ENCODE data around the gene NOX5.

NOX5 gene

GRCh38 chr15:69071260-69071659 lies 56.8 kb downstream of the NOX5 start:
- Mint-ChIP-seq H3K4me1 (peaks cover 7% of the 10 kb centered on the region), H3K36me3 (ENCODE audit: insufficient read depth) (peaks cover 3% of the 10 kb centered on the region), H3K9me3 (no peaks in the 10 kb centered on the region), H3K27me3 (peaks cover 56% of the 10 kb centered on the region), H3K4me3 (no peak overlapping the region), H3K27ac (ENCODE audit: low read depth) (no peak overlapping the region)
- ATAC-seq (replicated peaks; ENCODE audit: extremely low read depth, poor library complexity, severe bottlenecking) (no peak), DNase-seq (ENCODE audit: low spot score in 2 of 2) (no peak)

- ATAC-seq (replicated peaks; ENCODE audit: extremely low read depth, poor library complexity, severe bottlenecking) = no peak
- Mint-ChIP-seq H3K36me3 (ENCODE audit: insufficient read depth) (peaks cover 3% of the 10 kb centered on the region), H3K27ac (ENCODE audit: low read depth) (no peak overlapping the region), H3K9me3 (no peaks in the 10 kb centered on the region), H3K4me1 (peaks cover 7% of the 10 kb centered on the region), H3K27me3 (peaks cover 57% of the 10 kb centered on the region), H3K4me3 (no peak overlapping the region)
- DNase-seq (ENCODE audit: low spot score in 2 of 2) = no peak
Measured at GRCh38 chr15:69072906-69073305, 58.4 kb downstream of the NOX5 start.

- ATAC-seq (replicated peaks; ENCODE audit: extremely low read depth, poor library complexity, severe bottlenecking) = no peak
- Mint-ChIP-seq H3K36me3 (ENCODE audit: insufficient read depth) (peaks cover 3% of the 10 kb centered on the region), H3K4me1 (peaks cover 7% of the 10 kb centered on the region), H3K27me3 (peaks cover 57% of the 10 kb centered on the region), H3K9me3 (no peaks in the 10 kb centered on the region), H3K27ac (ENCODE audit: low read depth) (no peak overlapping the region), H3K4me3 (no peak overlapping the region)
- DNase-seq (ENCODE audit: low spot score in 2 of 2) = no peak
Measured at GRCh38 chr15:69074001-69074842, 59.7 kb downstream of the NOX5 start.

GRCh38 chr15:69074843-69075224 lies 60.3 kb downstream of the NOX5 start:
- no peaks in the 10 kb centered on the region for H3K9me3 Mint-ChIP-seq

GRCh38 chr15:69075440-69075839 lies 60.9 kb downstream of the NOX5 start:
- H3K36me3 Mint-ChIP-seq (ENCODE audit: insufficient read depth) = peaks cover 3% of the 10 kb centered on the region
- H3K9me3 Mint-ChIP-seq = no peaks in the 10 kb centered on the region

More at GRCh38 chr15:69074843-69075224, 60.3 kb downstream of the NOX5 start:
- Mint-ChIP-seq H3K27ac (ENCODE audit: low read depth) (no peak overlapping the region), H3K36me3 (ENCODE audit: insufficient read depth) (peaks cover 3% of the 10 kb centered on the region), H3K27me3 (peaks cover 57% of the 10 kb centered on the region), H3K4me1 (peaks cover 7% of the 10 kb centered on the region), H3K4me3 (no peak overlapping the region)
- ATAC-seq (replicated peaks; ENCODE audit: extremely low read depth, poor library complexity, severe bottlenecking) (no peak), DNase-seq (ENCODE audit: low spot score in 2 of 2) (no peak)

GRCh38 chr15:69076756-69077155 lies 62.3 kb downstream of the NOX5 start:
- H3K4me3 Mint-ChIP-seq = no peak overlapping the region
- no peak overlapping the region for H3K27ac Mint-ChIP-seq (ENCODE audit: low read depth)
- H3K9me3 Mint-ChIP-seq = no peaks in the 10 kb centered on the region
- ATAC-seq (replicated peaks; ENCODE audit: extremely low read depth, poor library complexity, severe bottlenecking) (no peak), DNase-seq (ENCODE audit: low spot score in 2 of 2) (no peak)
- peaks cover 44% of the 10 kb centered on the region for H3K27me3 Mint-ChIP-seq
- H3K36me3 Mint-ChIP-seq (ENCODE audit: insufficient read depth) = peaks cover 3% of the 10 kb centered on the region
- H3K4me1 Mint-ChIP-seq = peaks cover 7% of the 10 kb centered on the region

More at GRCh38 chr15:69075440-69075839, 60.9 kb downstream of the NOX5 start:
- Mint-ChIP-seq H3K4me1 (peaks cover 7% of the 10 kb centered on the region), H3K27me3 (peaks cover 57% of the 10 kb centered on the region), H3K27ac (ENCODE audit: low read depth) (no peak overlapping the region), H3K4me3 (no peak overlapping the region)
- ATAC-seq (replicated peaks; ENCODE audit: extremely low read depth, poor library complexity, severe bottlenecking) (no peak), DNase-seq (ENCODE audit: low spot score in 2 of 2) (no peak)

GRCh38 chr15:69078638-69079037 lies 64.1 kb downstream of the NOX5 start:
- H3K4me3 Mint-ChIP-seq = no peak overlapping the region
- peaks cover 27% of the 10 kb centered on the region for H3K27me3 Mint-ChIP-seq

GRCh38 chr15:69080295-69081248 lies 66.1 kb downstream of the NOX5 start:
- DNase-seq (ENCODE audit: low spot score in 2 of 2) (no peak), ATAC-seq (replicated peaks; ENCODE audit: extremely low read depth, poor library complexity, severe bottlenecking) (no peak)
- Mint-ChIP-seq H3K27me3 (peaks cover 8% of the 10 kb centered on the region), H3K4me1 (peaks cover 6% of the 10 kb centered on the region), H3K4me3 (no peak overlapping the region), H3K9me3 (no peaks in the 10 kb centered on the region), H3K36me3 (ENCODE audit: insufficient read depth) (no peaks in the 10 kb centered on the region), H3K27ac (ENCODE audit: low read depth) (no peak overlapping the region)

More at GRCh38 chr15:69078638-69079037, 64.1 kb downstream of the NOX5 start:
- Mint-ChIP-seq H3K36me3 (ENCODE audit: insufficient read depth) (peaks cover under 1% of the 10 kb centered on the region), H3K9me3 (no peaks in the 10 kb centered on the region), H3K27ac (ENCODE audit: low read depth) (no peak overlapping the region), H3K4me1 (peaks cover 3% of the 10 kb centered on the region)
- ATAC-seq (replicated peaks; ENCODE audit: extremely low read depth, poor library complexity, severe bottlenecking) (no peak), DNase-seq (ENCODE audit: low spot score in 2 of 2) (no peak)

- no peak for DNase-seq (ENCODE audit: low spot score in 2 of 2)
- H3K27me3 Mint-ChIP-seq = no peaks in the 10 kb centered on the region
Measured at GRCh38 chr15:69081310-69082004, 67.0 kb downstream of the NOX5 start.

GRCh38 chr15:69082021-69082502 lies 67.6 kb downstream of the NOX5 start:
- ATAC-seq (replicated peaks; ENCODE audit: extremely low read depth, poor library complexity, severe bottlenecking) (no peak), DNase-seq (ENCODE audit: low spot score in 2 of 2) (no peak)
- Mint-ChIP-seq H3K4me1 (peaks cover 6% of the 10 kb centered on the region), H3K9me3 (no peaks in the 10 kb centered on the region), H3K27ac (ENCODE audit: low read depth) (no peak overlapping the region), H3K36me3 (ENCODE audit: insufficient read depth) (no peaks in the 10 kb centered on the region), H3K27me3 (peaks cover 2% of the 10 kb centered on the region), H3K4me3 (no peak overlapping the region)

More at GRCh38 chr15:69081310-69082004, 67.0 kb downstream of the NOX5 start:
- Mint-ChIP-seq H3K4me3 (no peak overlapping the region), H3K27ac (ENCODE audit: low read depth) (no peak overlapping the region), H3K36me3 (ENCODE audit: insufficient read depth) (no peaks in the 10 kb centered on the region), H3K4me1 (peaks cover 6% of the 10 kb centered on the region), H3K9me3 (no peaks in the 10 kb centered on the region)
- no peak for ATAC-seq (replicated peaks; ENCODE audit: extremely low read depth, poor library complexity, severe bottlenecking)

- Mint-ChIP-seq H3K36me3 (ENCODE audit: insufficient read depth) (no peaks in the 10 kb centered on the region), H3K27ac (ENCODE audit: low read depth) (no peak overlapping the region)
- ATAC-seq (replicated peaks; ENCODE audit: extremely low read depth, poor library complexity, severe bottlenecking) = no peak
Measured at GRCh38 chr15:69082554-69082953, 68.1 kb downstream of the NOX5 start.

GRCh38 chr15:69084404-69085030 lies 70.0 kb downstream of the NOX5 start:
- Mint-ChIP-seq H3K9me3 (no peaks in the 10 kb centered on the region), H3K27me3 (peaks cover 26% of the 10 kb centered on the region), H3K27ac (ENCODE audit: low read depth) (no peak overlapping the region), H3K36me3 (ENCODE audit: insufficient read depth) (no peaks in the 10 kb centered on the region), H3K4me3 (no peak overlapping the region), H3K4me1 (peaks cover 6% of the 10 kb centered on the region)
- ATAC-seq (replicated peaks; ENCODE audit: extremely low read depth, poor library complexity, severe bottlenecking) (no peak), DNase-seq (ENCODE audit: low spot score in 2 of 2) (no peak)

More at GRCh38 chr15:69082554-69082953, 68.1 kb downstream of the NOX5 start:
- Mint-ChIP-seq H3K27me3 (peaks cover 7% of the 10 kb centered on the region), H3K9me3 (no peaks in the 10 kb centered on the region), H3K4me3 (no peak overlapping the region), H3K4me1 (peaks cover 6% of the 10 kb centered on the region)
- DNase-seq (ENCODE audit: low spot score in 2 of 2) = no peak

Measured in central memory CD8-positive, alpha-beta T cell (primary cell).